HG03039 (cell line): ENCODE data around the gene ZNF555.
"Not testable (repeated sequence)": the region's sequence is repeated elsewhere in the genome, so short reads cannot be mapped to it uniquely, and the experiment has no call there.

Experiments
- ATAC-seq: cut with Tn5 transposase; IDR thresholded peaks from one replicate; pipeline ENCODE4 v1.9.1; 2021; ENCODE audit warnings: mild to moderate bottlenecking, moderate library complexity; ENCODE audit not compliant: unreplicated experiment

Gene ZNF555

GRCh38 chr19:2840794-2841791 lies at the start of gene ZNF555:
Gene ZNF555, plus strand, starts transcription at chr19:2841475. Its CDS starts 98 bp downstream, at chr19:2841573.
- ATAC-seq: peak; percentile 95

- ATAC-seq: no peak
These were observed 49.4 kb upstream of the ZNF555 start for GRCh38 chr19:2791876-2792275.

GRCh38 chr19:2792666-2793065 lies 48.6 kb upstream of the ZNF555 start:
- not testable (repeated sequence) for ATAC-seq

GRCh38 chr19:2793126-2793525 lies 48.1 kb upstream of the ZNF555 start:
- no peak for ATAC-seq

GRCh38 chr19:2793577-2793976 lies 47.7 kb upstream of the ZNF555 start:
- no peak for ATAC-seq

- no peak for ATAC-seq
These were observed 45.2 kb upstream of the ZNF555 start for GRCh38 chr19:2795827-2796658.

- no peak for ATAC-seq
These were observed 44.5 kb upstream of the ZNF555 start for GRCh38 chr19:2796659-2797266.

- no peak for ATAC-seq
These were observed 44.0 kb upstream of the ZNF555 start for GRCh38 chr19:2797280-2797679.

- no peak for ATAC-seq
These were observed 43.1 kb upstream of the ZNF555 start for GRCh38 chr19:2798158-2798685.

- no peak for ATAC-seq
These were observed 42.5 kb upstream of the ZNF555 start for GRCh38 chr19:2798733-2799132.

GRCh38 chr19:2799273-2800020 lies 41.8 kb upstream of the ZNF555 start:
- ATAC-seq: no peak

- ATAC-seq: no peak
These were observed 40.8 kb upstream of the ZNF555 start for GRCh38 chr19:2800506-2800905.

- no peak for ATAC-seq
These were observed 38.4 kb upstream of the ZNF555 start for GRCh38 chr19:2802826-2803225.

- no peak for ATAC-seq
These were observed 37.7 kb upstream of the ZNF555 start for GRCh38 chr19:2803486-2804155.

- no peak for ATAC-seq
These were observed 36.9 kb upstream of the ZNF555 start for GRCh38 chr19:2804156-2805004.

- no peak for ATAC-seq
These were observed 35.9 kb upstream of the ZNF555 start for GRCh38 chr19:2805261-2805900.

GRCh38 chr19:2805991-2806649 lies 35.2 kb upstream of the ZNF555 start:
- ATAC-seq: no peak
